ENCODE data around the gene DAG1.
"Not testable (repeated sequence)": the region's sequence is repeated elsewhere in the genome, so short reads cannot be mapped to it uniquely, and the experiment has no call there.

Gene DAG1

DNA sequence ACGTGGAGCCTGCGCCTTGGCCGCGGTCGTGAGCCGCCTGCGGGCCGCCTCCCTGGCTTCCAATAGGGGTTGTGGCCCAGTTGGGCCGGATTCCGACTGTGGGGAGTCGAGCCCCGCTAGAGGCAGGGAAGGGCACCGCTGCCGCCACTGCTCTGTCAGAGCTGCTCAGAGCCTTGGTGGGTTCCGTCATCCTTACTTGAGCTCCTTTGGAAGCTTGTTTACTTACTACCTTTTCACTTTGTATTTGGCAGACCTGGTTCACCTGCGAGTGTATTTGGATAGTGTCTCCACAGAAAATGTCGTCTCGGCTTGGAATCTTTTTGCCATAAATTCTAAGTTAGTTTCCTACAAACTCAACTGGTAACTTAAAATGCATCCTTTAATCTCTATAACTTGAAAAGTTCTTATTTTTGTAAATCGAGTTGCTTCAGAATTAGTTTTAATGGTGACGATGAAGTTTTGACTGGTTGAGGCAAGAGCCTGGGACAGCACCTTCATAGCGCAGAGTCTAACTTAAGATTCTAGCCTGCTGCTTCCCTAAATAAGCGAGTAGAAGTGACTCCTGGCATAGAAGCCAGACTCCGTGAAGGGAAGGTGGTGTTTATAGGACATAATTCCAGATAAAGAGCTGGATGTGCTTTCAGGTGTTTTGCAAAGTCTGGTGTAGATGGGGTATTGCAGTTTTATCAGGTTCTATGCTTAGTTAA, 800 bp downstream of the DAG1 start:
- DNase-seq: peak in 1 of 14 donors; percentile 52

DNA sequence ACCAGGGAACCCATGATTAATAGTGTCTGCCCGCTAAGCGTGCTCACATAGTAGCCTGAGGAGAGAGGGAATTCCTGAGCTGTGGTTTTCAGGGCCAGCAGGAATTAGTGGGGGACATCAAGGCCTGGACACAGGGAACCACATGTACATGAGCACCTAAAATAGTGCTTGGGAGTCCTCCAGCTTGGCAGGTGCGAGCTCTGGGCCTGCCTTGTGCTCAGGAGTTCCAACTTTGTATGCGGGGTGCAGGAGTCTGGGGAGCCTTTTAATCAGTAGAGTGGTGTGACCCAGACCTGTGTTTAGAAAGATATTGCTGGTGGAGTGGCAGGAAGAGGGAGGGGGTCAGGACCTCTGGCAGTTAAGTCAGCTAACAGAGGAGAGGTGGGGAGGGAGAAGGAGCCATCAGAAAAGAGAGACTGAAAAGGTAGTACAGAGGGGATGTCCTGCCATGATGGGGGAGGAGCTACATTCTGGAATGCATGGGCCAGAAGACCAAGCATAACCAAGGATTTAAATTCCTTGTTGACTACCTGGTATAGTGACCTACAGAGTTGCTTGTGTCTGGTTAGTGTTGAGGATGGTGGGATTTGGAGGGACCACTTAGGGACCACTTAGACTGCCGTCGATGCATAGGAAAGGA, 1.9 kb downstream of the DAG1 start:
- DNase-seq: no peak

DNA sequence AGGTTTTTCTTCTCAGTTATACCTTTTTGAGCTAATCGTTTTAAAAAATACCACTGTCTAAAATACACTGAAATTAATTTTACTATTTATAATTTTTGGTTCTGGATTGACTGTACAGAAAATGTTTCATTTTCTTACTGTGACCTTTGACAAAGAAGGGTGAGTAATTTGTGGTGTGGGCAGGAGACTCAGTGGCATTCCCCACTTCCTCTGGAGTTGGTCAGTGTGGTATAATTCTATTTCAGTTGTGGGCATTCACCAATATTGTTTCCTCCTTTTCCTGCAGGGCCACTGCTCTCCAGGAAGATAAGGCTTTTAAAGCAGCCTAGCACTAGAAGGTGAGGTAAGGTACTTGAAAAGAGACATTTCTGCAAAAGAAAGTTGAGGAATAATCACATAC, 6.5 kb downstream of the DAG1 start:
- no peak for DNase-seq

DNA sequence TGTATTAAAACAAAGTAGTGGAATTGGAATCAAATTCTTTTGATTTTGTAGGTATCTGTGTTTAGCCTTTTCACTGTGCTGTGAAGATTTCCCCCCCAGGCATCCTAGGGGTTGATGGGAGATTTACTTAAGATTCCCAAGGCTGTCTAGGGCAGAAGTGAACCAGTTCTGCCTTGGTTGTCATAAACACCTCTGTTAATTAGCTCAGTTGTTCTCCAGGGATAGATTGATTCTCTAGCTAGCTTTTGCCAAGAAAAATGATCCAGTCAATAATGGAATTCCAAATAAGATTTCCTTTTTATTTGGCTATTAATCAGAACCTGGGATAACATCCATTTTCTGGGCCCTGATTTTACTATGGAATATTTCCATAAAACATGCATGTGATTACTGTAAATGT, 12.7 kb downstream of the DAG1 start:
- DNase-seq: no peak

DNA sequence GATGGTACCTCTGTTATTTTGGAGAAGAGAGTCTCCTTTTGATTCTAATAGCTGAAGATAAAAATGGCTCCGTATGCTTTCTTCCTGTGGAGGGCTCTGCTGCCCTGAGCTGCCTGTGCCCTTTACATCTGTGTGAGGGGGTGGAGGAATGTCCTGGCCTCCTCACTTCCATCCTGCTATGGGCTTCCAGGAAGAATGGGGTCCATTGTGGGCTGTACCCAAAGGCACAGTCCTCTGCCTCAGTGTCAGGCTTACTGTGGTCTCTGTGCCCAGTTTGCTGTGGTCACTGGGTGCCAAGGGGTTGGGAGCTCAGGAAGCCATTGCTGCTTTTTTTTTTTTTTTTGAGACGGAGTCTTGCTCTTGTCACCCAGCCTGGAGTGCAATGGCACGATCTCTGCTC, 14.4 kb downstream of the DAG1 start:
- no peak for DNase-seq

DNA sequence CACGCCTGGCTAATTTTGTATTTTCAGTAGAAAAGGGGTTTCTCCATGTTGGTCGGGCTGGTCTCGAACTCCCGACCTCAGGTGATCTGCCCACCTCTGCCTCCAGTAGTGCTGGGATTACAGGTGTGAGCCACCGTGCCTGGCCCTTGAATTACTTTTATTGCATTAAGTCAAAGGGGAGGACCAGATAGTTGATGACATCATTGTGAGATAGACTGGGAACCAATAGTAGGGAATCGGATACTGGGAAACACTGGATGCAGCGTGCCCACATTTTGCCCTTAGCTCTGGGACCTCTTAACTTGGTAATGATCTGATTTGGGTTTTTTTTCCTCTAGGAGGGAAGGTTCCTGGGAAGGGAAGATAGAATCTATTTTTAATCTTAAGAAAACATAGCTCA, 19.2 kb downstream of the DAG1 start:
- no peak for DNase-seq

DNA sequence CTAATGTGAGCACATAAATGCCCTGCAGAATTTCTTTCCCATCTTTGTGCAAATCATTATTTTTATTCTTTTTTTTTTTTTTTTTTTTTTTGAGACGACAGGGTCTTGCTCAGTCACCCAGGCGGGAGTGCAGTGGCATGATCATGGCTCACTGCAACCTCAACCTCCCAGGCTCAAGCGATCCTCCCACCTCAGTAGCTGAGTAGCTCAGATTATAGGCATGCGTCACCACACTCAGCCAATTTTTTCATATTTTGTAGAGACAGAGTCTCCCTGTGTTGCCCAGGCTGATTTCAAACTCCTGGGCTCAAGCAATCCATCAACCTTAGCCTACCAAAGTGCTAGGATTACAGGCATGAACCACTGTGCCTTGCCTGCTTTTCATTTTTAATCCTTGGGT, 22.9 kb downstream of the DAG1 start:
- DNase-seq: no peak

DNA sequence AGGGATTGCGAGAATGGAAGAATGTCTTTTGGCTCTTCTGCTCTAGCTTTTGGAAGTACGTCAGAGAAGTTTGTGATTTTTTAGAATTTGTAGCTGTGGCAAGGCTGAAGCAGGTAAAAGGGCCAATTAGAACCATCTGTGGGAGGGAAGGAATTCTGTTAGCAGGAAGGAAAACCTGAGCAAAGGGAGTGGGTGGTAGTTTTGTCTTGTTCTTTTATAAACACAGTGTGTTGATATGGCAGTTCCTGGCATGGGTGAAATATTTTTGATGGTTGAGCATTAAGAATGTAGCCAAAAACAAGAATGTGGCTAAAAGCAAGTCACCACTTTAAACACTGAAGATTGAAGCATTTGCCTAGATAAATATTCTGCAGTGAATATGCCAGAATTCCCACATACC, 23.8 kb downstream of the DAG1 start:
- no peak for DNase-seq

DNA sequence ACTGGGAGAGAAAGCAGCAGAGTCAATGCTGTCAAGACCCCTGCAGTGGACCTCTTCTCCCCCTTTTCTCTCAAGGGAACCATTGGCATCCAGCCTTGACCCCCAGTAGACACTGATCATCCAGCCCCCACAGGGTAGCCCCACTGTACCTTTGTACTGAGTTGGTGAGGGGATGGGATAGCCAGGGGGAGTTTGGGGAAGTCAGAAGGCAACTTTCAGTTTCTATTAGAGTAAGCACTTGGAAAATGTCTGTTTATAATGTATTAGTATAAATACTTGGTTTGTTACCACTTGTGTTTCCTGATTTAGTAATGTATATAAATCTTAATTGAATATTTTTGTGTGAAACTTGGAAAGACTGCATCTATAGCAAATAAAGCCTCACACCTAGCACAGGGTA, 25.0 kb downstream of the DAG1 start:
- no peak for DNase-seq

DNA sequence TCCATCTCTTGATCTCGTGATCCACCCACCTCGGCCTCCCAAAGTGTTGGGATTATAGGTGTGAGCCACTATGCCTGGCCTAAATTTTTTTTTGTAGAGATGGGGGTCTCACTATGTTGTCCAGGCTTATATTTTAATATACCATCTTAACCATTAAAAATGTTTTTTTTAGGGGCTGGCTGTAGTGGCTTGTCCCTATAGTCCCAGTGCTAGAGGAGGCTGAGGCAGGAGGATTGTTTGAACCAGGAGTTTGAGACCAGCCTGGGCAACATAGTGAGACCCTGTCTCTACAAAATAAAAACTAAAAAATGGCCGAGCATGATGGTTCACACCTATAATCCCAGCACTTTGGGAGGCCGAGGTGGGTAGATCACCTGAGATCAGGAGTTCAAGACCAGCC, 26.8 kb downstream of the DAG1 start:
- DNase-seq: not testable (repeated sequence)

DNA sequence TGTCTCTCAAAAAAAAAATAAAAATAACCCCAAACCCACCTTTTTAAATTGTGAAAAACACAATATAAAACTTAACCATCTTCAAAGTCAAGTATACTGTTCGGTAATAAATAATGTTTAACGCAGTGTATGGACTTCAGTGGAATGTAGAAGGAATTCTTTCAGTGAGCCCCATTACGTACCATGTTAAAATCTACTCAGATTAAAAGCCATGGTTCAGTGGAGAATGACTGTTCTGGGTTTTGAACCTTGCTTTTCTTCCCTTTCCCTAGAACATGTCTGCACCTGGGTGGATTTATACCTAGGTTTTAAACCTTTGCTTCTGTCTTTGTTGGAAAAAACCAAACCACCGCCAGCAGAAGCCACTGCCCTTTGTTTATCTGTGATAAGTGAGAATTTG, 27.5 kb downstream of the DAG1 start:
- DNase-seq: no peak

DNA sequence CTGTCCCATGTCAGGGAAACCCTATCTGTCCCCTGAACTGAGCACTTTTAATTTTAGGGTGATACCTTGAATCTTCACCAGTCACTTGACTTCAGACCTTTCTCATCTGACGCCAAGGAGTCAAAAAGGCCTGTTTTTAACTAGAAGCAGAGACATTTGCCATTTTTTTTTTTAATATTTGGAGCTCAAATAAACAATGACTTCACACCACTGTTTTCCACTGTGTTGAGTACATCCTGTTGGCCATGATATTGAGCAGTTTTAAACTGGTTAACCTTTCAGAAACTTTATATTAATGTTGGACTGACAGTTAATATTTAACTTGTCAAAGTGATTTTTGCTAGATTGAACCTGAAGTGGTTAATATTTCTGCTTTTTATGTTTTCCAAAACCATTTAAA, 28.2 kb downstream of the DAG1 start:
- no peak for DNase-seq

DNA sequence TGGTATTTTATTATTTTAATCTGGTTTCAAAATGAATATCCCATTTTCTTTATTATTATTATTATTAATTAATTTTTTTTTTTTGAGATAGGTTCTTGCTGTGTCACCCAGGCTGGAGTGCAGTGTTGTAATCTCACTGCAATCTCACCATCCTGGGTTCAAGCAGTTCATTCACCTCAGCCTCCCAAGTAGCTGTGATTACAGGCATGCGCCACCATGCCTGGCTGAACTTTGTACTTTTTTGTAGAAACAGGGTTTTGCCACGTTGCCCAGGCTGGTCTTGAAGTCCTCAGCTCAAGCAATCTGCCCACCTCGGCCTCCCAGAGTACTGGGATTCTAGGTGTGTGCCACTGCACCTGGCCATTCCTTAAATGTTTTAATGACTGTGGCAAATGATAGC, 28.6 kb downstream of the DAG1 start:
- DNase-seq: no peak

DNA sequence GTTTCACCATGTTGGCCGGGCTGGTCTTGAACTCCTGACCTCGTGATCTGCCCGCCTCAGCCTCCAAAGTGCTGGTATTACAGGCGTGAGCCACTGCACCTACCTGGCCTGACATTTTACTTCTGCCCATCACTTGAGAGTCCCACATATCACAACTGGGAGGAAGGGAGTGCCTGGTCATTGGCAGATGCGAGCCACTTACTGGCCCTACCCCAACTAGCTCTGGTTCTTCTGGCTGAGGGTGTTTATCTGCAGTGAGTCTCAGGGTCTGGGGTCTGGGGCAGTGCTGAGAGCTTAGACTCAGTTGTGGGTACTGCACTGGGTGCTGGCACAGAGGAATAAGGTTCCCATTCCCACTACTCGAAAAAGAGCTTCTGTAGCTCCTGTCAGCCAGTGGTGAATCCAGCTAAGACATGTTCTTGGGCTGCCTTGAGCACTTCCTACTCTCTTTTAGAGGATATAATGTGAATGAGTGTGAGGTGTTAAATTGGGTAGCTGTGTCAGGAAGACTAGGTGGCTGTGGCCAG, 30.2 kb downstream of the DAG1 start:
- no peak for DNase-seq

DNA sequence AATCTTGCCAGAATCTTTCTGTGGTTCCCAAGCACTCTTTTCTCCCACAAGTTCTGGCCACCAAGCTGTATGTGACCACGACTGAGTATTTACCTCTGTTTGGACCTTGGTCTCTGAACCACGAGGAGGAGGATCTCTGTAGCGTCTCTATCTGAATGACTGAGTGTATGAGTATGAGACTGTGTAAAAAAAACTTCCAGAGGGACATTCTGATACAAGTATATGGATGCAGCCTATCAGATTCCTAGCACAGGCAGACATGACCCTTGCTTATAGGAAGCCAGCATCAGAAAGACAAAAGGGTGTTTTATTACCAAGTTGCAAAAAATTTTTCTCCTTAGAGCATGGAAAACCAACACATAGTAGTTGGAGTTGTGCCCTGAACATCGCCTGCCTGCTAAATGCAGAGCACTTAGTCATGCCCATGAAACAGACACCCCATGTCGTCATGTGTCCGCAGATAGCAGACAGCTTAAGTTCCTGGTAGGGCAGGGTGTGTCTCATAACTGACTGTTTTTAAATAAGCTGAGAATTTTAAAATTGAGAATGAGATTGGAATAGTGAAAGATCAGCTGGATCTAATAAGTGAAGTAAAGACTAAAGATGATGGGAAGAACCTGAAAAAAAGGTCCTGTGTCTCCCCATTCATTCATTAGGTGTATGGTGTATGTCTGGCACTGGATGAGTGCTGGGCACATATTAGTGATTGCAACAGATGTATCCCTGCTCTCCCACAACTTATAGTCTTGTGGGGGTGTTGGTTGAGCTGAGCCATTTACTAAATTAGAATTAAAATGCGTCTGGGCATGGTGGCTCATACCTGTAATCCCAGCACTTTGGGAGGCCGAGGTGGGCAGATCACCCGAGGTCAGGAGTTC, 30.9 kb downstream of the DAG1 start:
- DNase-seq: no peak

DNA sequence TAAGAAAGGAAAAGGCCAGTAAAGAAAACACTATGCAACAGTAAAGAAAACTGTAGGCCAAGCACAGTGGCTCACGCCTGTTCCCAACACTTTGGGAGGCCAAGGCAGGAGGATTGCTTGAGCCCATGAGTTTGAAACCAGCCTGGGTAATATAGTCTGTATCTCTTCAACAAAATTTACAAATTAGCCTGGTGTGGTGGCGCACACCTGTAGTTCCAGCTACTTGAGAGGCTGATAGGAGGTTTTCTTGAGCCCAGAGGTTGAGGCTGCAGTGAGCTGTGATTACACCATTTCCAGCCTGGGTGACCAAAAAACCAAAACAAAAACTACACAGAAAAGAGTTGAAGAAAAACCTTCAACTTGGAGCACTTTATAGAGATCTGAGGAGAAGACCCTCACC, 31.8 kb downstream of the DAG1 start:
- no peak for DNase-seq

DNA sequence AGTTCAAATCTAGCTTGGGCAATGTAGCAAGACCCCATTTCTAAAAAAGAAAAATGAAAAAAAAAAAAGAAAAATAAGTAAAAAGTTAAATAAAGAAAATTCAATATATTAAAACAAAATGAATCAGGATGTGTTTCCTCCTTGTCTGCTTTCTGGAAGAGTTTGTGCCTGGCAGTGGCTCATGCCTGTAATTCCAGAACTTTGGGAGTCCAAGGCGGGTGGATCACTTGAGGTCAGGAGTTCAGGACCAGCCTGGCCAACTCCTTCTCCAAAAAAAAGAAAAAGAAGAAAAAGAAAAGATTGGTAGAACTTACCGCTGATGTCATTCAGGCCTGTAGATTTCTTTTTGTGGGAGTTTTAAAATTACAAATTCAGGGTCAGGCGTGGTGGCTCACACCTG, 36.8 kb downstream of the DAG1 start:
- DNase-seq: no peak

DNA sequence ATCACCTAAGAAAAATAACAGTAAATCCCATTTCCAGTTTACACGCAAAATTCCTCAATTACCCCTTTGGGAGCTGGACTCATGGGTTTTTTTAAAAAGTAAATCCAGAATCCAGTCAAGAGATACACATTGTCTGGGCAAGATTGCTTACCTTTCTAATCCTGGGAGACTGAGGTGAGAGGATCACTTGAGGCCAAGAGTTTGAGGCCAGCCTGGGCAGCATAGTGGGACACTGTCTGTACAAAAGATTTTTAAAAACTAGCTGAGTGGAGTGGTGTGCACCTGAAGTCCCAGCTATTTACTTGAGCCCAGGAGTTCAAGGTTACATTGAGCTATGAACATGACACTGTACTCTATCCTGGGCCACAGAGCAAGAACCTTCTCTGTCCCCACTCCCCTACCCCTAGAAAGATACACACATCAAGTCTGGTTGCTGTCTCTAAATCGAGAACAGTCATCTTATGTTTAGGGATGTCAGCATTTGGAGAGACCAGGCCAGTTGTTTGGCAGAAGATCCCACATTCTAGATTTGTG, 39.0 kb downstream of the DAG1 start:
- DNase-seq: no peak

DNA sequence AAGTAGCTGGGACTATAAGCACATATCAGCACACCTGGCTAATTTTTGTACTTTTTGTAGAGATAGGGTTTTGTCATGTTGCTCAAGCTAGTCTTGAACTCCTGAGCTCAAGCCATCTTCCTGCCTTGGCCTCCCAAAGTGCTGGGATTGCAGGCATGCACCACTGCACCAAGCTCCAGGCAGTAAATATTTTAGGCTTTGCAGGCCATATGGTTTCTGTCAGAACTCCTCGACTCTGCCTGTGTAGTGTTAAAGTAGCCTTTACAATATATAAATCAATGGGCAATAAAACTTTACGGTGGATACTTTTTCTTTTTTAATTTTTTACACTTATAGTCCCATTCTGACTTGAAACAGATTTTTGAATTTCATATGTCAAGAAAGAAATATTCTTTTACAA, 41.6 kb downstream of the DAG1 start:
- no peak for DNase-seq

DNA sequence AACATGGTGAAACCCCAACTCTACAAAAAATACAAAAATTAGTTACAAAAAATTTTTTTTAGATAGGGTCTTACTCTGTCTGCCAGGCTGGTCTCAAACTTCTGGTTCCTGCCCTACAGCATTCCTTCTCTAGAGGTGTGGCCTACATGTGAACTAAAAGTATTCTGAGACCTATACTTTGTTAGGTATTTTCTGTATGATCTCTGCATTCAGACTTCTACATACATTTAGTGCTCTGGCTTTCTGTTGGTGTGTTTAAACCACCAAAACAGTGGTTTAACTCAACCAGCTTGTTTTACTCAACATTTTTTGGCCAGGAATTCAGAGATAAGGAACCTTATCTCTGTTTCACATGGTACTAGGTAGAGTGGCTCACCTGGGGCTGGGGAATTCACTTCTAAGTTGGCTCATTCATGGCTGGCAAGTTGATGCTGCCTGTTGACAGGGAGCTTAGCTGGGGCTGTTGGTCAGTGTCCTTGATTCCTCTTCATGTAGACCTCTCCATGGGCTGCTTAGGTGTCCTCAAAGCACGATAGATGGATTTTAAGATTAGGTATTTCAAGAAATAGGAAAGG, 42.8 kb downstream of the DAG1 start:
- DNase-seq: no peak

DNA sequence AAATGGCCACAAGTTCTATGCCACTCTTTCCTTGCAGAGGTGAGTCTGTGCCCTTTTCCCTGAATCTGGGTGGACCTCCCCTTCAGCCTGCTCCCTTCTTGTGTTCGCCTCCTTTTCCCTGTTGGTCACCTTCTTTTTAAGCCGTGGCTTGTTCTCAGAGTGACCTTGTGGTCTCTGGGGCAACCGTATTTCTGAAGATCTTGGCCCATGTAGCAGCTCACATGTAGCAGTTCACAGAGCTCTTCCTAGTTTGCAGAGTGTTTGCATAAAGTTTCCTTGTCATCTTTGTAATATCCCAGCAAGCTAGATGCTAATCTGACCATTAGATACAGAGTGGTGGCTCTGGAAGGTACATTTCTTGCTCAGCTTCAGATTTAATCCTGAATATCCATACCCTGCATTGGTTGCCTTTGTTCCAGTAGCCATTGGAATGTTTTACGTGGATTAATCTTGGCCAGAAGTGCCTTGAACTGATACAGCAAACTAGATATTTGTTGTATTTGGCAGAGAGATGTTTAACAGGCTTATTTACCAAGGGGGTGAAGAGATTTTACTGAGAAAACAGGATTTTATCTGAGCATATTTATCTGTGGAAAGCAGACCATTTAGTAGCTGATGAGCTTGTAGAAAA, 43.5 kb downstream of the DAG1 start:
- DNase-seq: no peak

DNA sequence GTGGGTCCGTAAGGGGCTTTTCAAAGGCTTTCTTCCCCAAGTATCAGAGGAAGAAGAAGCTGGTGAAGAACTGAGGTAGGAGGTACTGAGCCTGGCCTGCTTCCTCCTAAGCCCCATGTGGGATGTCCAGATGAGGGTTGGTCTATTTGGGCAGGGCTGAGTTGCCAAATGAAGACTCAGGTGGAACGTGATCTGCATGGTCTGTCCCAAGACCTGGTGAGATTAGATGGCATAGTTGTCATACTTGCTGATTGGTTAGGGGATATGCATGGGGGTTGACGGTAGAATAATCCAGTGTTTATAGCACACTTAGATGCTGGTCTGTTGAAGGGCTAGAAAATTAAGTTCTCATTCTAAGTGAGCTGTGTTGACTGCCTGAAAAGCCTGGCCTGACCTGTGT, 47.9 kb downstream of the DAG1 start:
- DNase-seq: no peak
